B cell (primary cell): Measurements from ENCODE around the gene ARPC2. TPM values are rescaled to one million over a fixed set of nuclear protein-coding genes. Genes with fewer than 3 reads are reported as not detected.

Source experiments
- ATAC-seq: fragments of 200-7000 bp; cut with Tn5 transposase; one replicate; pipeline ENCODE4 v1.10.0; 2021; ENCODE audit warnings: low read depth, mild to moderate bottlenecking, moderate number of reproducible peaks, moderate library complexity
- CTCF ChIA-PET: fragments of 350-600 bp; sonication (Branson Sonifier 250); formaldehyde crosslinking; loops from one replicate; lab custom pipeline; 2021; ENCODE audit warnings: antibody characterized with exemption, inconsistent platforms; lab: Charles Lee
- POLR2A ChIA-PET: fragments of 350-600 bp; sonication (Branson Sonifier 250); formaldehyde crosslinking; loops from one replicate; lab custom pipeline; 2021; ENCODE audit warnings: antibody characterized with exemption; lab: Charles Lee
- DNase-seq: peaks from one replicate; pipeline ENCODE4 v3.0.0; 2013
- H2AFZ ChIP-seq: 2 replicates; pipeline ENCODE4 v1.6.1; 2012; ENCODE audit warnings: mild to moderate bottlenecking, low read depth, low read length; ENCODE audit not compliant: insufficient read depth, poor library complexity, severe bottlenecking
- H3K27ac ChIP-seq, 2 donors: 1 replicate in 1 of 2; 2 replicates in 1 of 2; pipeline ENCODE4 v1.5.1; 2012 to 2013; ENCODE audit warnings: low read length in 2 of 2, mild to moderate bottlenecking in 2 of 2, moderate library complexity in 1 of 2
- H3K27me3 ChIP-seq, 4 experiments: fragments of 200-600 bp in 1 of 4; sonication (generic) in 1 of 4; replicated peaks in 1 of 4; 1 replicate in 2 of 4; 2 replicates in 2 of 4; pipeline versions ENCODE4 v1.6.1 to v1.7.0; 2013 to 2016; ENCODE audit warnings: low read length in 3 of 4, mild to moderate bottlenecking in 2 of 4, mixed read lengths in 1 of 4, moderate library complexity in 1 of 4; ENCODE audit not compliant: insufficient read depth in 4 of 4, control insufficient read depth in 3 of 4; ENCODE audit errors: control extremely low read depth in 1 of 4
- H3K36me3 ChIP-seq, 2 experiments: replicated peaks in 1 of 2; 1 replicate in 1 of 2; 2 replicates in 1 of 2; pipeline versions ENCODE4 v1.6.1 to v1.7.1; 2013; ENCODE audit warnings: low read length in 1 of 2; ENCODE audit not compliant: insufficient read depth in 2 of 2, control insufficient read depth in 1 of 2; ENCODE audit errors: control extremely low read depth in 1 of 2, extremely low read depth in 1 of 2
- H3K4me1 ChIP-seq, 2 donors: fragments of 200-600 bp in 1 of 2; sonication (generic) in 1 of 2; 1 replicate in 1 of 2; 2 replicates in 1 of 2; pipeline versions ENCODE4 v1.5.1 to v1.6.1; 2013 to 2017; ENCODE audit warnings: low read length in 2 of 2; ENCODE audit not compliant: control insufficient read depth in 2 of 2, insufficient read depth in 2 of 2
- H3K4me2 ChIP-seq: replicated peaks from 2 replicates; pipeline ENCODE3; 2012; ENCODE audit warnings: mild to moderate bottlenecking, low read depth, low read length; ENCODE audit not compliant: poor library complexity, severe bottlenecking
- H3K4me3 ChIP-seq, 5 experiments: fragments of 200-600 bp in 1 of 5; sonication (generic) in 1 of 5; 1 replicate in 3 of 5; 2 replicates in 2 of 5; pipeline versions ENCODE4 v1.5.1 to v1.7.0; 2011 to 2016; ENCODE audit warnings: low read length in 4 of 5, mild to moderate bottlenecking in 4 of 5, low read depth in 2 of 5, control low read depth in 1 of 5, moderate library complexity in 1 of 5; ENCODE audit not compliant: insufficient read depth in 1 of 5; ENCODE audit errors: control extremely low read depth in 1 of 5, extremely low read depth in 1 of 5
- H3K79me2 ChIP-seq: fragments of 200-600 bp; sonication (generic); one replicate; pipeline ENCODE4 v1.6.0; 2016; ENCODE audit warnings: low read length; ENCODE audit not compliant: control insufficient read depth, insufficient read depth
- H3K9ac ChIP-seq: fragments of 200-600 bp; sonication (generic); 2 replicates; pipeline ENCODE4 v1.6.1; 2017; ENCODE audit warnings: mild to moderate bottlenecking, low read length, moderate library complexity
- H3K9me3 ChIP-seq, 3 donors: one replicate each; pipeline versions ENCODE4 v1.6.1 to v1.7.1; 2013; ENCODE audit warnings: low read length in 2 of 3; ENCODE audit not compliant: control insufficient read depth in 2 of 3, insufficient read depth in 1 of 3; ENCODE audit errors: control extremely low read depth in 1 of 3
- H4K20me1 ChIP-seq: 2 replicates; pipeline ENCODE4 v1.6.0; 2012; ENCODE audit warnings: mild to moderate bottlenecking, low read length; ENCODE audit not compliant: insufficient read depth, control insufficient read depth, poor library complexity, severe bottlenecking
- H3K27ac Mint-ChIP-seq: one replicate; pipeline ENCODE4 v1.8.0; 2021; ENCODE audit warnings: mixed read lengths
- H3K27me3 Mint-ChIP-seq: one replicate; pipeline ENCODE4 v1.8.0; 2021; ENCODE audit warnings: mixed read lengths
- H3K4me1 Mint-ChIP-seq: one replicate; pipeline ENCODE4 v1.8.0; 2021; ENCODE audit warnings: mixed read lengths
- H3K4me3 Mint-ChIP-seq: one replicate; pipeline ENCODE4 v1.8.0; 2021; ENCODE audit warnings: mixed read lengths
- H3K9me3 Mint-ChIP-seq: one replicate; pipeline ENCODE4 v1.8.0; 2022; ENCODE audit warnings: mixed read lengths; ENCODE audit not compliant: insufficient read depth
- CTCF ChIP-seq: fragments of 200-600 bp; IDR thresholded peaks from one replicate; pipeline ENCODE4 v1.8.0; 2022; ENCODE audit warnings: antibody characterized with exemption, mild to moderate bottlenecking
- EZH2 ChIP-seq: IDR thresholded peaks from 2 replicates; pipeline ENCODE4 v1.6.1; 2012; ENCODE audit warnings: borderline replicate concordance, low read depth, mild to moderate bottlenecking, moderate library complexity, low read length; ENCODE audit not compliant: insufficient read depth, poor library complexity, severe bottlenecking
- WGBS: methylation state at CpG from one replicate; pipeline ENCODE4 v1.1.5; 2013; ENCODE audit warnings: missing lambda C conversion rate; ENCODE audit not compliant: insufficient coverage; 5-methylcytosine and 5-hydroxymethylcytosine counted together
- intact Hi-C: fragments of 100-400 bp; cut with micrococcal nuclease; formaldehyde crosslinking; loops from one replicate; pipeline ENCODE4 v1.10.0; 2022
- polyA plus RNA-seq: library from polyadenylated mRNA; depleted of rRNA; stranded (reverse); fragments of >200 nt; gene quantifications from 2 replicates; pipeline ENCODE4 v1.2.3, GENCODE V29; 2012
- total RNA-seq, 2 donors: library from RNA; stranded (reverse); fragments of 120-200 nt in 1 of 2; gene quantifications; 1 replicate in 1 of 2; 2 replicates in 1 of 2; pipeline versions ENCODE4 v1.2.3 to v1.2.4, GENCODE V29; 2013 to 2022

ARPC2 gene
- total and polyA plus RNA-seq, 2 donors (not counting 1 experiment from before 2014, with no cell fraction given) = 314 to 343 TPM

GRCh38 chr2:218252509-218253231, 35.7 kb downstream of the ARPC2 start:
- CTCF ChIA-PET = interaction anchor here (0.8 to 1.1 kb wide), 3 partner anchors 12 to 20 kb away, joined by 3 to 4 read pairs (median 3); partner anchors contain the start of genes AAMP and PNKD
- H3K27ac ChIP-seq = peak overlapping the region in 1 of 2 donors; percentile 48

More at GRCh38 chr2:218252509-218253231, 35.7 kb downstream of the ARPC2 start:
- POLR2A ChIA-PET = no interaction called here
- Histone ChIP-seq H3K4me3 (no peak overlapping the region), H3K27me3 (no peaks in the 10 kb centered on the region), H3K36me3 (peaks cover 9 to 87% of the 10 kb centered on the region in 2 experiments), H2AFZ (no peak overlapping the region), H3K9ac (no peak overlapping the region), H4K20me1 (peaks cover 67% of the 10 kb centered on the region), H3K4me2 (no peak overlapping the region), H3K4me1 (peaks cover 8 to 9% of the 10 kb centered on the region in 2 donors), H3K79me2 (no peaks in the 10 kb centered on the region), H3K9me3 (no peaks in the 10 kb centered on the region)
- 50% methylated on average over 7 of the region's 7 CpGs for WGBS
- Mint-ChIP-seq H3K27ac (no peak overlapping the region), H3K4me1 (peaks cover 13% of the 10 kb centered on the region), H3K9me3 (no peaks in the 10 kb centered on the region), H3K4me3 (no peak overlapping the region), H3K27me3 (no peaks in the 10 kb centered on the region)
- intact Hi-C loops = no loop called here
- TF ChIP-seq CTCF = no peak
- no peak for TF ChIP-seq EZH2
- DNase-seq (no peak), ATAC-seq (no peak)
